ENCODE results near the gene TBC1D8.

The TBC1D8 gene

DNA sequence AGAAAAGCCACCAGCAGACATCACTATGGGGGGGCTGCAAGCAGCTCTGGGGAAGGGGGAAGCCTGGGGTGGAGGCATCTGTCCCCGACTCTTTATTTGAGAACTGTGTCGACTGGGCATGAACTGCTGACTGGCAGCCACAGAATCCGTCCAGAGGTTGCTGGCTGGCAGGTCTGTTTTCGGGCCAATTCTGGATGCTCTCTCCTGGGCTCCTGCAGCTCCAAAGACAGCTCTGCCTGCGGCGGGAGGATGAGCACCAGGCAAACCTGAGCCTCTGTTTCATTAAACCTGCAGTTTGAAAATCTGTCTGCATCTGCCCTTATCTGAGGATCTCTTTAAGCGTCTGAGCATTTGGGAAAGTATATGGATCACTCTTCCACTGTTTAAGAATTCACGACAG is 183.5 kb downstream of the TBC1D8 start:
- H3K27me3 ChIP-seq (replicated peaks) = no peaks in the 10 kb centered on the region
- in situ Hi-C loops (cut with HindIII; ENCODE audit: low pct_ligation_motif_present, low sequenced_read_pairs) = no loop called here

GRCh38 chr2:100965596-100965995 is 185.6 kb downstream of the TBC1D8 start:
- Histone ChIP-seq H3K36me3 (replicated peaks) (peaks cover 18% of the 10 kb centered on the region), H3K27me3 (replicated peaks) (no peaks in the 10 kb centered on the region), H3K4me3 (ENCODE audit: low read depth, low read length) (no peak overlapping the region), H3K27ac (no peak overlapping the region)
- no peak for DNase-seq
- no peak for TF ChIP-seq CTCF (IDR thresholded peaks at IDR 0.05; ENCODE audit: low read depth, low read length, missing control alignments)
- in situ Hi-C loops (cut with HindIII; ENCODE audit: low pct_ligation_motif_present, low sequenced_read_pairs) = no loop called here

More for the DNA sequence above, 183.5 kb downstream of the TBC1D8 start:
- Histone ChIP-seq H3K36me3 (replicated peaks) (peaks cover 30% of the 10 kb centered on the region), H3K27ac (no peak overlapping the region), H3K4me3 (ENCODE audit: low read depth, low read length) (no peak overlapping the region)
- no peak for DNase-seq
- TF ChIP-seq CTCF (IDR thresholded peaks at IDR 0.05; ENCODE audit: low read depth, low read length, missing control alignments) = no peak

- H3K36me3 ChIP-seq (replicated peaks) = peaks cover 15% of the 10 kb centered on the region
- H3K27me3 ChIP-seq (replicated peaks) = no peaks in the 10 kb centered on the region
- H3K4me3 ChIP-seq (ENCODE audit: low read depth, low read length) = no peak overlapping the region
- TF ChIP-seq CTCF (IDR thresholded peaks at IDR 0.05; ENCODE audit: low read depth, low read length, missing control alignments) = no peak
- in situ Hi-C loops (cut with HindIII; ENCODE audit: low pct_ligation_motif_present, low sequenced_read_pairs) = no loop called here
- H3K27ac ChIP-seq = no peak overlapping the region
- DNase-seq = no peak
These were observed 186.5 kb downstream of the TBC1D8 start for GRCh38 chr2:100964681-100965169.

GRCh38 chr2:100964222-100964621 is 187.0 kb downstream of the TBC1D8 start:
- Histone ChIP-seq H3K36me3 (replicated peaks) (peaks cover 11% of the 10 kb centered on the region), H3K27me3 (replicated peaks) (no peaks in the 10 kb centered on the region), H3K4me3 (ENCODE audit: low read depth, low read length) (no peak overlapping the region), H3K27ac (no peak overlapping the region)
- no peak for DNase-seq
- in situ Hi-C loops (cut with HindIII; ENCODE audit: low pct_ligation_motif_present, low sequenced_read_pairs) = no loop called here
- TF ChIP-seq CTCF (IDR thresholded peaks at IDR 0.05; ENCODE audit: low read depth, low read length, missing control alignments) = no peak

DNA sequence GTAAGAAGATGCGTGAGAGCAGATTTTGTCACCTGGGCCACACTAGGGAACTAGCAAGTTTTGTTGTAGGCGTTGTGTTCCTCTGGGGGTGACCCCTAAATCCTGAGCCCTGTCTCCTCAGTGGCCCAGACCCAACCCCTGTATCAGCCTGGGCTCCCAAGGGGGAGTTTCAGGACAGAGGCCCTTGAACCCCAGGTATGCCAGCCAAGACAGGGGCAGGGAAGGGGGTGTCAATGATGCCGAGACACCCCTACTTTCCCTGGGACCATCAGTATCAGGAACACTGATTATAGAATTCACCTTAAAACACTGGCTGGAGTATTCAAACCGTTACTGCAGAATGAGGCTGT is 188.2 kb downstream of the TBC1D8 start:
- H3K4me3 ChIP-seq (ENCODE audit: low read depth, low read length) = no peak overlapping the region
- no peak overlapping the region for H3K27ac ChIP-seq
- DNase-seq = no peak
- TF ChIP-seq CTCF (IDR thresholded peaks at IDR 0.05; ENCODE audit: low read depth, low read length, missing control alignments) = no peak
- in situ Hi-C loops (cut with HindIII; ENCODE audit: low pct_ligation_motif_present, low sequenced_read_pairs) = no loop called here
- H3K36me3 ChIP-seq (replicated peaks) = peaks cover 6% of the 10 kb centered on the region
- H3K27me3 ChIP-seq (replicated peaks) = no peaks in the 10 kb centered on the region

DNA sequence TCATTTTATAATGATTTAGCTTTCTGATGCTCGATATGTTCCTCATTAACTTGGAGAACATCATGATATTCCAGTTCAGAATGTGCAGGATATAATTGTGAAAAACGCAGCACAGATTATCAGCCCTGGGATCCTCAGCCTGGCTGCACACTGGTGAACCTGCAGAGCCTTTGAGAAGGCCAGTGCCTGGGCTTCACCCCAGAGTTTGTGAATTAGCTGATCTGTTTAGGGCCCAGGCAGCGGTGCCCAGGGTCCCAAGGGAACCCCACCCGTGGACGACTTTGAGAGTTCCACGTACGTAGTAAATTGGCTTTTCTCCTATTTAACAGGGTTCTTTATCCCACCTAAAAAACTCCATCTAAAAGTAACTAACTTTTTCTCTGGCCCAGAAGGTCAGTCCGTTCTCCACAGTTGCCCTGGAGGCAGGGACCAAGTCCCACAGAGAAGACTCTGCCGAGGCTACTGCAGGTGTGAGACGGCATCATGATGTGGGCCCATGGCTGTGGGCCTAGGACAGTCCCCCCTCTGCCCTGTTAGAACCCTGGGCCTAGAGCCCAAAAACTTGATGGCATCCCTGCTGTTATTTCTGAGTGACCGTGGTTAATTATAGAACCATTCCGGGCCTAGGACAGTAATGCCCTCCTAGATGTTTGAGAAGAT is 188.7 kb downstream of the TBC1D8 start:
- in situ Hi-C loops (cut with HindIII; ENCODE audit: low pct_ligation_motif_present, low sequenced_read_pairs) = no loop called here

More for the DNA sequence above, 188.7 kb downstream of the TBC1D8 start:
- DNase-seq = no peak
- Histone ChIP-seq H3K27me3 (replicated peaks) (no peaks in the 10 kb centered on the region), H3K4me3 (ENCODE audit: low read depth, low read length) (no peak overlapping the region), H3K27ac (no peak overlapping the region), H3K36me3 (replicated peaks) (peaks cover 2% of the 10 kb centered on the region)
- TF ChIP-seq CTCF (IDR thresholded peaks at IDR 0.05; ENCODE audit: low read depth, low read length, missing control alignments) = no peak
